Effector CD8-positive, alpha-beta T cell (primary cell): ENCODE measurements around the gene EPHB1.
"Not testable (repeated sequence)": the region's sequence is repeated elsewhere in the genome, so short reads cannot be mapped to it uniquely, and the experiment has no call there.

Experiments used
- DNase-seq: peaks from one replicate; lab custom pipeline; 2025; lab: John Stamatoyannopoulos, UW

The EPHB1 gene

GRCh38 chr3:135214400-135214799 is 419.3 kb downstream of the EPHB1 start:
- no peak for DNase-seq

- DNase-seq, result no peak
Measured at GRCh38 chr3:135215516-135215915, 420.5 kb downstream of the EPHB1 start.

GRCh38 chr3:135216659-135217058 is 421.6 kb downstream of the EPHB1 start:
- no peak for DNase-seq

GRCh38 chr3:135217730-135218129 is 422.7 kb downstream of the EPHB1 start:
- no peak for DNase-seq

- DNase-seq, result no peak
Measured at GRCh38 chr3:135218304-135218703, 423.2 kb downstream of the EPHB1 start.

GRCh38 chr3:135218782-135219181 is 423.7 kb downstream of the EPHB1 start:
- no peak for DNase-seq

- no peak for DNase-seq
Measured at GRCh38 chr3:135224815-135225362, 429.8 kb downstream of the EPHB1 start.

- DNase-seq, result no peak
Measured at GRCh38 chr3:135226057-135226456, 431.0 kb downstream of the EPHB1 start.

GRCh38 chr3:135228201-135228600 is 433.1 kb downstream of the EPHB1 start:
- DNase-seq, result no peak

GRCh38 chr3:135229018-135229495 is 434.0 kb downstream of the EPHB1 start:
- DNase-seq, result no peak

- DNase-seq, result no peak
Measured at GRCh38 chr3:135231737-135232136, 436.7 kb downstream of the EPHB1 start.

- no peak for DNase-seq
Measured at GRCh38 chr3:135232226-135232625, 437.2 kb downstream of the EPHB1 start.

- not testable (repeated sequence) for DNase-seq
Measured at GRCh38 chr3:135233476-135233875, 438.4 kb downstream of the EPHB1 start.

- no peak for DNase-seq
Measured at GRCh38 chr3:135235541-135235940, 440.5 kb downstream of the EPHB1 start.

GRCh38 chr3:135237371-135238143 is 442.5 kb downstream of the EPHB1 start:
- DNase-seq, result no peak

- DNase-seq, result no peak
Measured at GRCh38 chr3:135238236-135238830, 443.3 kb downstream of the EPHB1 start.

- DNase-seq, result no peak
Measured at GRCh38 chr3:135238871-135239614, 444.0 kb downstream of the EPHB1 start.

- DNase-seq, result no peak
Measured at GRCh38 chr3:135239615-135239884, 444.5 kb downstream of the EPHB1 start.

- DNase-seq, result no peak
Measured at GRCh38 chr3:135240426-135240825, 445.4 kb downstream of the EPHB1 start.

GRCh38 chr3:135242285-135242684 is 447.2 kb downstream of the EPHB1 start:
- no peak for DNase-seq

GRCh38 chr3:135243616-135244015 is 448.6 kb downstream of the EPHB1 start:
- no peak for DNase-seq

GRCh38 chr3:135246027-135246426 is 451.0 kb downstream of the EPHB1 start:
- no peak for DNase-seq

- no peak for DNase-seq
Measured at GRCh38 chr3:135248213-135248612, 453.2 kb downstream of the EPHB1 start.
